Lower leg skin (tissue), 3 donors: ENCODE results near the gene C1orf21.

ENCODE experiments used
- CTCF ChIP-seq, 3 donors: fragments of 450-650 bp; IDR thresholded peaks; one replicate each; pipeline ENCODE4 v1.5.1; 2016; ENCODE audit warnings: antibody characterized with exemption in 3 of 3, mild to moderate bottlenecking in 3 of 3, moderate library complexity in 2 of 3
- POLR2A ChIP-seq, 2 donors: fragments of 450-650 bp; IDR thresholded peaks; one replicate each; pipeline ENCODE4 v1.6.1; 2016 to 2017; ENCODE audit warnings: antibody characterized with exemption in 2 of 2, mild to moderate bottlenecking in 1 of 2, moderate library complexity in 1 of 2

- TF ChIP-seq CTCF (IDR thresholded peaks at IDR 0.05) (no peak), POLR2A (IDR thresholded peaks at IDR 0.05) (no peak)
Measured at GRCh38 chr1:184513966-184514365, 127.1 kb downstream of the C1orf21 start.
